GM18505 (cell line): ENCODE data around the gene PNMA3.
A peak's percentile ranks its signal among the peaks of the same experiment; 100 is the strongest.
"Not testable (repeated sequence)": the region's sequence is repeated elsewhere in the genome, so short reads cannot be mapped to it uniquely, and the experiment has no call there.

Experiments
- ATAC-seq: cut with Tn5 transposase; IDR thresholded peaks from one replicate; pipeline ENCODE4 v1.9.1; 2021; ENCODE audit not compliant: unreplicated experiment
- POLR2A ChIP-seq: IDR thresholded peaks from 4 replicates; pipeline ENCODE4 v1.6.1; 2011; ENCODE audit warnings: borderline replicate concordance; ENCODE audit not compliant: insufficient read depth, insufficient read length; ENCODE audit errors: extremely low read depth

The PNMA3 gene

DNA sequence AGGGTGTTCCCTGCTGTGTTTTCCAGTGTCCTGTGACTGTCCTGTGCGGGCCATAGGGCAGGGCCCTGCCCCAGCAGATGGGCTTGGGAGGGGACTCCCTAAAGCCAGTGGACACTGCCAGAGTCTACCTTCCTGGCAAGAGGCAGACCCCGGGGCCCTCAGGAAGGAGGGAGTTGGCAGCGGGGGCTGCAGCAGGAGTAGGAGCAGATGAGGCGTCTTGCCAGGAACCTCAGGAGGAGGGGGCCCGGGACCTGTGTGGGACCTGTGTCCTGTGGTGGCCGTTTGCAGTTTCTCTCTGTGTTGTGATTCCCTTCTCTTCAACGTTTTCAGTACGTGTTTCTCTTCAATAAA, 3.8 kb downstream of the PNMA3 start:
- ATAC-seq: no peak
- TF ChIP-seq POLR2A: no peak

DNA sequence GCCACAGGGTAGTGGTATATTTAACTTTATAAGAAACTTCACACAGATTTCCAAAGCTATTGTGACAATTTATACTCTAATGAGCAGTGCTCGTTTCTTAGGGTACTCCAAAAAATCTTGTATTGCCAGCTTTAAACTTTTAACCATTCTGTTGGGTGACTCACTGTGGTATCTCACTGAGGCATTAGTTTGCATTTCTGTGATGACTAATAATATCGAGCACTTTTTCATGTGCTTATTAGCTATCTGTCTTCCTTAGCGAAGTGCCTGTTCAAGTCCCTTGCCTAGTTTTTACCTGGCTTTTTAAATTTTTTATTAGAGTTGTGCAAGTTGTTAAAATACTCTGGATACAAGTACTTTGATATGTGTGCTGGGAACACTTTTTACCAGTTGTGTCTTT, 5.5 kb downstream of the PNMA3 start:
- no peak for ATAC-seq
- no peak for TF ChIP-seq POLR2A

DNA sequence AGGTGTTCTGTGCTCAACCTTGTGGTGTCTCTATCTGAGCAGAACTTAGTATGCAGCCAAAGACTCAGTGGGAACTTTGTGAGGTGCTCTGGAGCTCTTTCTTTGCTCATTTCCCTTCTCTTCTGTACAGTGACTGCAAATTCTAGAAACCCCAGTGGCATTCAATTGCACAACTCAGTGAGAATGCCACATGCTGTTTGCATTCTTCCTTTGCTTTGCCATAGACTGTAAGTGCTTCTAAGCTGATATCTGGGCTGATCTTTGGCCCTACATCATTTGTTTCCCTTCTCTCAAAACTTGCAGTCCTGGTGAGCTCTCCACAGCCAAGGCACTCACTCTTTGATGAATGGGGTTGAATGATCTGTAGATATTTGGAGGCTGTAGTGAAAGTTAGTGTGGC, 7.0 kb downstream of the PNMA3 start:
- TF ChIP-seq POLR2A: no peak
- no peak for ATAC-seq

DNA sequence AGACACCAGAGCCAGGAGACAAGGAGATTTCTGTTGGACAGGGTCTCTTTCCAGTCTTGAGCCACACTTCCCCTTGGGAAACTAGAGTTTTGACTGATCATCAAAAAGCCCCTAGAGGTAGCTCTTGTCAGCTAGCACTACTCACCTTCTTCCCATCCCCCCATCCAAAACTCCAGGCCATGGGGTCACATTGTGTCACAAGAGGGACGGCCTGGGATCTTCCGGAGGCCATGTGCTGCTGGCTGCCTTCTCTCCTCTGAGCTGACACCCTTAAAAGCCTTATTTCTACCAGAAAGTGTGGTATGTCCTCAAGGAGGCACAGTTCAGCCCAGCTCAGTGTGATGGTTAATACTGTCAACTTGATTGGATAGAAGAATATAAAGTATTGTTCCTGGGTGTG, 7.8 kb downstream of the PNMA3 start:
- TF ChIP-seq POLR2A: no peak
- no peak for ATAC-seq

DNA sequence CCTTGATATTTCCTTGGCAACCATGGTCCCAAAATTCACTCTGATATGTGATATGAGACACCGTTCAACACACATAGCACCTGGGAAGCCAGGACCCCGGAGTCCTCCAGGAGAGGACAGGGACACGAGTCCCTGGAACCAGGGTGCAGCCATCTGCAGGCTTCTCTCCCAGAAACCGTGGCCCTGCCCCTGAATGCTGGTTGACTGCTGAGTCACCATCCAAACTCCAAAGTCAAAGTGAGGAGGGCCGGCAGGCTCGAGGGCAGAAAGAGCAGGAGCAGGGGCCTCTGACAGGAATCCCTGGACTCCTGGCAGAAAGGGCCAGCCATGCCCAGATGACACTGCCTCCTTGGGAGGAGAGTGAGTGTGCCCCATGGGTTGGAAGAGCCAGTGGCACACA, 9.1 kb downstream of the PNMA3 start:
- no peak for TF ChIP-seq POLR2A
- no peak for ATAC-seq

DNA sequence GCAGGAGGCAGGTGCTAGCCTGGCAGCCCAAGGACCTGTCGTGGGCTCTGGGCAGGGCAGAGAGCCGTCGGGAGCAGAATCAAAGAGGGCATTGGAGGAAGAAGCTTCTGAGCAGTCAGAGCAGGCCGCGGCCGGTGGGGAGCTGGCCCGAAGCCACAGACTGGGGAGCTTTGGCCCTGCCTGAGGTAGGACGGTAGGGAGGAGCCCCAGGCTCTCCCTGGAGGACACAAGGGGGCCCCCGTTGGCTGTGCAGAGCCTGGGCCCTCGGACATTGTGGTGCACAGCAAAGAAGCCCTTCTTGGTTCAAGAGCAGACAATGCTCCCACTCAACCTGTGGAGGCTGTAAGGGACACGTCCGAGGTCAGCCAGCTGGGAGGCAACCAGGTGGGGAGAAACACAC, 10.1 kb downstream of the PNMA3 start:
- not testable (repeated sequence) for ATAC-seq

DNA sequence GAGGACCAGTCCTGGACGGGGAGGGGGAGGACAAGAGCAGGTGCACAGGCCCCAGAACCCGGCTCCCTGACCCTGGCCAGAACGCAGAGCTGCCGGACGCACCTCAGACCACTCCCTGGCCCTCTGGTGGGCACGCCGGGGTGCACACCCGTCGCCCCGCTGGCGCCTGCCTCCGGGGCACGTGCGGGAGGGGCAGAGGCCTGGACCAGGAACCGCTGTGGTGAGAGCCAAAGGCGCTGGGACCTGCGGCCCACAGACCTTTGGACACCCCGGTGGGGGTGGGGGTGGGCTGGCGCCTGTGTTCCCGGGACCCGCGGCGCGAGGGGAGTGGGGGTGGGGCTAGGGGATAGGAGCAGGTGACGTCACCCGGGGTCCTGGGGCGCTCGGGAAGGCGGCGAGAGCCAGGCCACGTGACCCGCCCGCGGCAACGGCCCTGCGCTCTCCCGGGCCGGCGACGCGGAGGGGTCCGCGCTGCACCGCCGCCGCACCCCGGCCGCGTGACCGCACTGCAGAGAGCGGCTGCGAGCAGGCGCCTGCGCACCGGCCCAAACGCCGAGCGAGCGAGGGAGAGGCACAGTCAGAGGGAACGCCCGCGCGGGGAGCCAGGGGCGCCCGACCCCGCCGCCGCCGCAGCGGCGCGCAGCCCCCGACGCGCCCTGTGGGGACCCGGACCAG, 15.8 kb downstream of the PNMA3 start, which contains the start of gene PNMA6A:
PNMA6A (plus strand) TSS at position 546 of the 675 bp plus-strand sequence. CDS start 609 bp downstream, outside the sequence.
- ATAC-seq: not testable (repeated sequence)

DNA sequence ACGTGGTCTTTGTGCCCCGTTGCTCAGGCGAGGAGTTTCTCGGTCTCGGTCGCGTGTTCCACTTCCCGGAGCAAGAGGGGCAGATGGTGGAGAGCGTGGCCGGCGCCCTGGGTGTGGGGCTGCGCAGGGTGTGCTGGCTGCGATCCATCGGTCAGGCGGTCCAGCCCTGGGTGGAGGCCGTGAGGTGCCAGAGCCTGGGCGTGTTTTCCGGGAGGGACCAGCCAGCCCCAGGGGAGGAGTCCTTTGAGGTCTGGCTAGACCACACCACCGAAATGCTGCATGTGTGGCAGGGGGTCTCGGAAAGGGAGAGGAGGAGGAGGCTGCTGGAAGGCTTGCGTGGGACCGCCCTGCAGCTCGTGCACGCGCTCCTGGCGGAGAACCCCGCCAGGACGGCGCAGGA, 17.1 kb downstream of the PNMA3 start:
- ATAC-seq: not testable (repeated sequence)

DNA sequence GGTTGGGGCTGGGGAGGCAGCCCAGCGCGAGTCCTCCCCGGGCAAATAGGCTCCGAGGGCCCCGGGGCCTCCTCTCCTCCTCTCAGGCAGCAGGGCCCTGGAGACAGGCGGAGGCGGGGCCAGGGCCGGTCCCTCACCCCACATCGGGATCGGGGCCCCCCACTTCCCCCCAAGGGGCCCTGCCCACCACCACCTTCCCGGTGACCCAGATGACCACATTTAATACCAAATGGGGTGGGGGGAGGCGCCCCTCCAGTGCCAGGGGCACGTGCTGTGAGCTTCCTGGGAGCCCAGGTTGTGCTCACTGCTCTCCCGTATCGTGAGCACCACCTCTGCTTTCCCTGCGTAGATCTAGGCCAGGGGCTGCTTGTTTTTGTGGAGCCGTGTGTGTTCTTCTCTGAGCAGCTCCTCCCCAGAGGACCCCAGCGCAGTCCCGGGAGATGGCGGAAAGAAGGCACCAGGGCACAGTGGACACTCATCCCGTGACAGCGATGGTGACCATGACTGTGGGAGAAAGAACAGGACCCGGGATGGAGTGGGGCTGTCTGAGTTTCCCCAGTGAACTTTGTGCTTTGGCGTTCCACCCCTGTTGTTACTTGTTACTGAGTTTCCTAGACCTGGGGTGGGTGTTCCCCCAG, 18.1 kb downstream of the PNMA3 start:
- no peak for ATAC-seq
- no peak for TF ChIP-seq POLR2A

DNA sequence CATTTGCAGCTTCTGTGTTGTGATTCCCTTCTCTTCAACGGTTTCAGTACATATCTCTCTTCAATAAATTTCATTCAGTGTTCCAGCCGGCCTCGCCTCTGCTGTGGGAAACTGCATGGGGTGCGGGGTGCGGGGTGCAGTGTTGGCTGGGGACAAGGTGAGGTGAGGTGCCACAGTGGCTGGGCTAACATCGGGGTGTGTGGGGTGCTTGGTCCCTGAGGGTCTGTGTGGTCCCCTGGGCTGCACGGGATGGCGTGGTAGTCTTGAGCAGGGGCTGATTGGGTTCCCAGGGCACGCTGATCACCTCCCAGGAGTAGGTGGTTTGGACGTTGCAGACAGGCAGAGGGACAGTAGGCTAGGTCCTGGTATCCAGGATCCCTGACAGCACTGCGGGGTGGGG, 18.7 kb downstream of the PNMA3 start:
- no peak for ATAC-seq
- no peak for TF ChIP-seq POLR2A

DNA sequence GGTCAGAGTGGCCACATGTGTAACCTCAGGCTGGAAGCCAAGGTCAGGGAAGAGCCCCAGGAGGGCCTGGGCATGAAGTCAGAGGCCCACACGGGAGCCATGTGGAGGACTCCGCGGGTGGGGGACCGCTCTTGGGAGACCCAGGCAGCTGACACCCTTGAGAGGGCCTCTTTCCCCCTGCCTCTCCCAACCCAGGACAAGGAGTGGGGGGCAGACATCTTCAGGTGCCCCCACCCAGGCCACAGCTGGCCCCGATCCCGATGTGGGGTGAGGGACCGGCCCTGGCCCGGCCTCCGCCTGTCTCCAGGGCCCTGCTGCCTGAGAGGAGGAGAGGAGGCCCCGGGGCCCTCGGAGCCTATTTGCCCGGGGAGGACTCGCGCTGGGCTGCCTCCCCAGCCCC, 19.1 kb downstream of the PNMA3 start:
- no peak for ATAC-seq
- no peak for TF ChIP-seq POLR2A

DNA sequence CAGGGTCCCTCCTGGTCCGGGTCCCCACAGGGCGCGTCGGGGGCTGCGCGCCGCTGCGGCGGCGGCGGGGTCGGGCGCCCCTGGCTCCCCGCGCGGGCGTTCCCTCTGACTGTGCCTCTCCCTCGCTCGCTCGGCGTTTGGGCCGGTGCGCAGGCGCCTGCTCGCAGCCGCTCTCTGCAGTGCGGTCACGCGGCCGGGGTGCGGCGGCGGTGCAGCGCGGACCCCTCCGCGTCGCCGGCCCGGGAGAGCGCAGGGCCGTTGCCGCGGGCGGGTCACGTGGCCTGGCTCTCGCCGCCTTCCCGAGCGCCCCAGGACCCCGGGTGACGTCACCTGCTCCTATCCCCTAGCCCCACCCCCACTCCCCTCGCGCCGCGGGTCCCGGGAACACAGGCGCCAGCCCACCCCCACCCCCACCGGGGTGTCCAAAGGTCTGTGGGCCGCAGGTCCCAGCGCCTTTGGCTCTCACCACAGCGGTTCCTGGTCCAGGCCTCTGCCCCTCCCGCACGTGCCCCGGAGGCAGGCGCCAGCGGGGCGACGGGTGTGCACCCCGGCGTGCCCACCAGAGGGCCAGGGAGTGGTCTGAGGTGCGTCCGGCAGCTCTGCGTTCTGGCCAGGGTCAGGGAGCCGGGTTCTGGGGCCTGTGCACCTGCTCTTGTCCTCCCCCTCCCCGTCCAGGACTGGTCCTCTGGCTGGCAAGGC, 21.3 kb downstream of the PNMA3 start:
- peak; percentile 41 for ATAC-seq

DNA sequence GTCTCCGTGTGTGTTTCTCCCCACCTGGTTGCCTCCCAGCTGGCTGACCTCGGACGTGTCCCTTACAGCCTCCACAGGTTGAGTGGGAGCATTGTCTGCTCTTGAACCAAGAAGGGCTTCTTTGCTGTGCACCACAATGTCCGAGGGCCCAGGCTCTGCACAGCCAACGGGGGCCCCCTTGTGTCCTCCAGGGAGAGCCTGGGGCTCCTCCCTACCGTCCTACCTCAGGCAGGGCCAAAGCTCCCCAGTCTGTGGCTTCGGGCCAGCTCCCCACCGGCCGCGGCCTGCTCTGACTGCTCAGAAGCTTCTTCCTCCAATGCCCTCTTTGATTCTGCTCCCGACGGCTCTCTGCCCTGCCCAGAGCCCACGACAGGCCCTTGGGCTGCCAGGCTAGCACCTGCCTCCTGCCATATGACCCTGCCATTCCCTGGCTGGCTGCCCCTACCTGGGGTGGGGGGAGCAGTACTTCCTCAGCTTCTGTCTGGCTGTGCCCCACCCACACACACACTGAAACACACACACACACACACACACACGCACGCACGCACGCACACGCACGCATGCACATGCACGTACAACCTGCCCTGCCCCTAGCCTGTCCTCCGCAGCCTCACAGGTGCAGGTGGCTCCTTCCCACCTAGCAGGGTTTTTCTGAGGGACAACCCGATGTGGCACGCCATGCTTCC, 27.1 kb downstream of the PNMA3 start:
- ATAC-seq: not testable (repeated sequence)

DNA sequence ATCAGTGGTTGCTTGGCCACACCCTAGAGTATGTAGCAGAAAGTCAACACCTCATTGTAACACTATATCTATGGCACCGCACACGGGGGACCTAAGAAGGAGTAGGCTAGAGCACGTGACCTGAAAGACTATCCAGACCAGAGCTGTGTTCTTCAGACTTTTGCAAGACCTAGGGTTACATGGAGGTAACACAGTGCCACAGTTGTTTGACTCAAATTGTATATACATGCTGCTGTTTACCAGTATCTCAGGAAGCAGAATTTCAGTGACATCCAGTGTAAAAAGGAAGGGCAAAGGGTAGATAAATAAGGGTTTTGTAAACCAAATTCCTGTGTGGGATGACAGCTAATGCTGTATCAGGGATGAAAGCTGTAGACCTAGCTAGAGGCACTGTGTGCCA, 46.1 kb downstream of the PNMA3 start:
- TF ChIP-seq POLR2A: no peak
- no peak for ATAC-seq

DNA sequence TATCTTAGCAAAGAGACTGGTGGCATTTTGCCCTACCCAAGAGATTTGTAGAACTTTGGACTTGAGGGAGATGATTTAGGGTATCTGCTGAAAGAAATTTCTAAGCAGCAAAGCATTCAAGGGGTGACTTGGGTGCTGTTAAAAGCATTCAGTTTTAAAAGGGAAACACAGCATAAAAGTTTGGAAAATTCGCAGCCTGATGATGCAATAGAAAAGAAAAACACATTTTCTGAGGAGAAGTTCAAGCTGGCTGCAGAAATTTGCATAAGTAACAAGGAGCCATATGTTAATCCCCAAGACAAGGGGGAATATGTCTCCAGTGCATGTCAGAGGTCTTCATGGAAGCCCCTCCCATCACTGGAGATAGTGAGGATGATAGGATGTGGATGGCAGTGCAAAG, 48.7 kb downstream of the PNMA3 start:
- not testable (repeated sequence) for ATAC-seq

DNA sequence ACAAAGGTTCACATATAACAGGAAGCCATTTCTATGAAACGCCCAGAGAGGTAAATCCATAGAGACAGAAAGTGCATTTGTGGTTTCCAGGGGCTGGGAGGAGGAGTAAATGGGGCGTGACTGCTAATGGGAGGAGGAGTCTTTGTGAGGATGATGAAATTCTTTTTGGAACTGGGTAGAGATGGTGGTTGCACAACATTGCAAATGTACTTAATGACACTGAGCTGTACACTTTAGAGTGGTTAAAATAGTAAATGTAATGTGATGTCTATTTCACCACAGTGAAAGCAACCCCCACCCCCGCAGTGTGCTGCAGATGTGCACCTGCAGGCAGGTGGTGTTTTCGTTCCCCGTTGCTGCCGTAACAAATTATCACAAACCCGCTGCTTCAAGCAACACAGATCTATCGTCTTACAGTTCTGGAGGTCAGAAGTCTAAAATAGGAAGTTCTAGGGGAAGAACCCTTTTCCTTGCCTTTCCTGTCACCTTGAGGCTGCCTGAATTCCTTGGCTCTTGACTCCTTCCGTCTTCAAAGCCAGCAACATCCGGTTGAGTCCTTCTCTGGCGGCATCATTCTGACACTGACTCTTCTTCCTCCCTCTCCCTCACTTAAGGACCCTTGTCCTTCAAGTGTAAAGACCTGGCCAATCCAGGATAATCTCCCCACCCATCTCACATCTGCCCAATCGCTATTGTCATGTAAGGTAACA, 50.0 kb downstream of the PNMA3 start:
- not testable (repeated sequence) for ATAC-seq
